ENCODE data around the gene GEMIN4. TPM values are rescaled to one million over a fixed set of nuclear protein-coding genes. Genes with fewer than 3 reads are reported as not detected.

The GEMIN4 gene
- total RNA-seq, 4 donors from 2014 or later, result 8.4 to 49.5 (median 16.8) TPM

DNA sequence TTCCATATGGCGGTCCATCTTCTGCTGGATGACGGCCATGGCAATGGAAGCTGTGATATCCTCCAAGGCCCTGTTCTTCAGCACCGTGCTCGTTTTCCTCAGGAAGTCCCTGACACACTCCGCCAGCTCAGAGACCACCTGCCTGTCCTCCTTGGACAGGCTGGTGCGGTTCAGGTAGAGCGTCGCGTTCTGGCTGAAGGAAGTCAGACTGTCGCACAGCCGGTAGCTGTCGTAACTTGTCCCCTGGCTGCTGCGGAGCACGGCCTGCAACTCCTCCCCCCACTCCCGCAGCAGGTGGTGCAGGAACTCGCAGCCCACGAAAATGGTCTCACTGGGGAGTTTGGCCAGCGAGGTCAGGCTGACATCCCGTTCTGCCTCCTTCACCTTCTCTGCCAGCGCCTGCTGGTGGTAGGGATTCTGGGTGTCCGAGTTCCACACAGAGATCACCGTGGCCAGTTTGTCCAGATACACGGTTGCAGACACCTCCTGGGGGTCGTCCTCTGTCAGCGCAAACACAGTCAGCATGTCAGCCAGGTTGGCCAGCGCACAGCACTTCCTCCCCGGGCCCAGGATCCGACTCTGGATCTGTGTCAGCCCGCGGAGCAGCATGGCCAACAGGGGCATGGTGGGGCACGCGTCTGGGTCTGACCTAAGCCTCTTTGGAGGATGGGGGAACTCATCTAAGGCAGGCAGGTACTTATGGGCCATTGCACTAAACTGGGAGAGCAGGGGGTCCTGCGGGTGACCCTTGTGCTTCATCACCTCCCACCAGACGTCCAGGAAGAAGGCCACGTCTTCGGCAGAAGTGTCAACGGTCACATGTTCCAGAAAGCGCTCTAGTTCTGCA, 5.1 kb downstream of the GEMIN4 start:
- Histone ChIP-seq H3K9me3 (no peaks in the 10 kb centered on the region), H3K36me3 (peaks cover 0 to 41% (median 0%) of the 10 kb centered on the region in 3 donors), H3K27ac (no peak overlapping the region), H3K4me3 (no peak overlapping the region), H3K27me3 (no peaks in the 10 kb centered on the region), H3K4me1 (peaks cover 0 to 12% (median 10%) of the 10 kb centered on the region in 4 donors)
- TF ChIP-seq POLR2A (IDR thresholded peaks at IDR 0.05), result no peak
- TF ChIP-seq, protein P1, sequence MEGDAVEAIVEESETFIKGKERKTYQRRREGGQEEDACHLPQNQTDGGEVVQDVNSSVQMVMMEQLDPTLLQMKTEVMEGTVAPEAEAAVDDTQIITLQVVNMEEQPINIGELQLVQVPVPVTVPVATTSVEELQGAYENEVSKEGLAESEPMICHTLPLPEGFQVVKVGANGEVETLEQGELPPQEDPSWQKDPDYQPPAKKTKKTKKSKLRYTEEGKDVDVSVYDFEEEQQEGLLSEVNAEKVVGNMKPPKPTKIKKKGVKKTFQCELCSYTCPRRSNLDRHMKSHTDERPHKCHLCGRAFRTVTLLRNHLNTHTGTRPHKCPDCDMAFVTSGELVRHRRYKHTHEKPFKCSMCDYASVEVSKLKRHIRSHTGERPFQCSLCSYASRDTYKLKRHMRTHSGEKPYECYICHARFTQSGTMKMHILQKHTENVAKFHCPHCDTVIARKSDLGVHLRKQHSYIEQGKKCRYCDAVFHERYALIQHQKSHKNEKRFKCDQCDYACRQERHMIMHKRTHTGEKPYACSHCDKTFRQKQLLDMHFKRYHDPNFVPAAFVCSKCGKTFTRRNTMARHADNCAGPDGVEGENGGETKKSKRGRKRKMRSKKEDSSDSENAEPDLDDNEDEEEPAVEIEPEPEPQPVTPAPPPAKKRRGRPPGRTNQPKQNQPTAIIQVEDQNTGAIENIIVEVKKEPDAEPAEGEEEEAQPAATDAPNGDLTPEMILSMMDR (IDR thresholded peaks at IDR 0.05), result no peak
- DNase-seq, result no peak

DNA sequence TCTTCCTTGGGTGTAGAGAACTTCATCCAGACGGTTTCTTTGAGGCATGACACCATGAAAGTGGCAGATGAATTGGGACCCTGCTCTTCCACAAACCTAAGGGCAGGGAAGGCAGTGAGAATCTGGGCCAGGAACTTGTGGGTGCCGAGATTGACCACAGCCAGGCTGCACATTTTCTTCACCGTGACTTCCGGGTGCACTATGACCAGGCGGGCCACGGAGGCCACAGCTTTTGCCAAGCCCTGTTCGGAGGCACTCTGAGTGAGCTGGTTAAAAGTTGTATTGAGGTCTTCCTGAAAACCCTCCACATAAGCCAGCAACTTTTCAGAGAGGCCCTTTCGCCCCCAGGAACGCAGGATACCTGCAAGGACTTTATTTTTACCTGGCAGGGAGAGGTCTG, 5.9 kb downstream of the GEMIN4 start:
- no peak for DNase-seq
- Histone ChIP-seq H3K9me3 (no peaks in the 10 kb centered on the region), H3K4me1 (peaks cover 0 to 11% (median 8%) of the 10 kb centered on the region in 4 donors), H3K4me3 (no peak overlapping the region), H3K27me3 (no peaks in the 10 kb centered on the region), H3K36me3 (peaks cover 0 to 49% (median 0%) of the 10 kb centered on the region in 3 donors), H3K27ac (no peak overlapping the region)
- TF ChIP-seq, protein P1 (IDR thresholded peaks at IDR 0.05), result no peak
- no peak for TF ChIP-seq POLR2A (IDR thresholded peaks at IDR 0.05)

DNA sequence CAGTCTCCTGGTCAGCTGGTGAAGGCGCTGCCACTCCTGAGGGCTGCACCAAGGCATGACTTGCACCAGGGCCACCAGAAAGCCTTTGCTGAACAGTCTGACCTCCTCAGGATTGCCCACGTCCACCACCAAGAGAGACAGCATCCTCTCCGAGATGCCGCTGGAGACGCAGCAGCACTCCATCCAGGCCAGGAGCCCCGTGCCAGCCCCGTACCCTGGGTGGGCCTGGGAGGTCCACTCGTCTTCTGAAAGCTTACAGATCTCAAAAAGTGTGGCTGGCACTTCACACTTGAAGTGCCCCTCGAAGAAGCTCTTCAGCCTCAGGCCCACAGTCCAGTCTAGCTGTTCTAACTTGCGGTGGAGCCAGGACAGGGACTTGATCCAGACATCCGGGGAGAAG, 6.7 kb downstream of the GEMIN4 start:
- Histone ChIP-seq H3K27ac (no peak overlapping the region), H3K36me3 (peaks cover 0 to 53% (median 0%) of the 10 kb centered on the region in 3 donors), H3K4me1 (peaks cover 0 to 3% (median under 1%) of the 10 kb centered on the region in 4 donors), H3K27me3 (no peaks in the 10 kb centered on the region), H3K9me3 (no peaks in the 10 kb centered on the region), H3K4me3 (no peak overlapping the region)
- no peak for DNase-seq
- no peak for TF ChIP-seq POLR2A (IDR thresholded peaks at IDR 0.05)
- TF ChIP-seq, protein P1 (IDR thresholded peaks at IDR 0.05), result no peak

DNA sequence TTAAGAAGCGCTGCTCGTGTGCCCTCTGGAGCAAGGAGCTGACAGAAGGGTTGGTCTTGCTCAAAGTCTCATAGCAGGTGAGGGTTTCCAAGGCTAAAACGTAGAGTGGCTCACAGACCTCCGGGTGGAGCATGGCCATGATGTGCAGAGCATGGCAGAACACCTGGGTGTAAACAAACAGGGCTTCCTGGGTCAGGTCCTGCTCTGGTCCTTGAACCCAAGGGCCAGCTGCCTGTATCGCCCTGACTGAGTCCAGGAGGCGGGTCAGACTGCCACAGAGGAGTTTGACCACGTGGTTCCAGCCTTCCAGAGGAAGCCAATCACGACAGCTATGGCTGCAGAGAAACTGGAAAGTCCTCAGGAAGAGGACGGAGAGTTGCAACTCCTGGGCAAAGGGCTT, 7.1 kb downstream of the GEMIN4 start:
- H3K4me1 ChIP-seq, result no peaks in the 10 kb centered on the region
- no peak overlapping the region for H3K4me3 ChIP-seq
- no peak overlapping the region for H3K27ac ChIP-seq
- H3K36me3 ChIP-seq, result peaks cover 0 to 55% (median 0%) of the 10 kb centered on the region in 3 donors
- no peaks in the 10 kb centered on the region for H3K9me3 ChIP-seq
- TF ChIP-seq, protein P1 (IDR thresholded peaks at IDR 0.05), result no peak
- no peak for TF ChIP-seq POLR2A (IDR thresholded peaks at IDR 0.05)
- H3K27me3 ChIP-seq, result no peaks in the 10 kb centered on the region
- DNase-seq, result no peak

DNA sequence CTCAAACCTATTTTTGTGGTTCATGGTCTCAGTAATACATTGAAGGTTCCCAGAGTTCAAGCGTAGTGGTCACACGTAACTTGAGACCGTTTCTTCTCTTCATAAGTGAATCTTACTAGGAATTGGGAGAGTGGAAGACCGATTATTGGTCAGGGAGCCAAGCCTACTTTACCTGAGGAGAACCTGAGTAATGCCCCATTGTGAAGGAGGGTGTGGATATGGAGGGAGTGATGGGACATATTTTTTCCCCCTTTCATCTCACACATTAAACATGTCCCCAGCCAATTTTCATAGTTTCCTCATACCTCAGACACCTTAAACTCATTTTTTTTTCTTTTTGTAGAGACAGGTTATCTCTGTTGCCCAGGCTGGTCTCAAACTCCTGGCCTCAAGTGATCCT, 8.9 kb downstream of the GEMIN4 start:
- TF ChIP-seq, protein P1 (IDR thresholded peaks at IDR 0.05), result no peak
- TF ChIP-seq POLR2A (IDR thresholded peaks at IDR 0.05), result no peak
- Histone ChIP-seq H3K27ac (no peak overlapping the region), H3K4me3 (no peak overlapping the region), H3K36me3 (peaks cover 0 to 59% (median 0%) of the 10 kb centered on the region in 3 donors), H3K4me1 (no peaks in the 10 kb centered on the region), H3K9me3 (no peaks in the 10 kb centered on the region), H3K27me3 (no peaks in the 10 kb centered on the region)
- no peak for DNase-seq

Data from Peyer's patch (tissue), 4 donors.